ENCODE results near the gene MPLKIP.
"Not testable (repeated sequence)": the region's sequence is repeated elsewhere in the genome, so short reads cannot be mapped to it uniquely, and the experiment has no call there.

The MPLKIP gene

DNA sequence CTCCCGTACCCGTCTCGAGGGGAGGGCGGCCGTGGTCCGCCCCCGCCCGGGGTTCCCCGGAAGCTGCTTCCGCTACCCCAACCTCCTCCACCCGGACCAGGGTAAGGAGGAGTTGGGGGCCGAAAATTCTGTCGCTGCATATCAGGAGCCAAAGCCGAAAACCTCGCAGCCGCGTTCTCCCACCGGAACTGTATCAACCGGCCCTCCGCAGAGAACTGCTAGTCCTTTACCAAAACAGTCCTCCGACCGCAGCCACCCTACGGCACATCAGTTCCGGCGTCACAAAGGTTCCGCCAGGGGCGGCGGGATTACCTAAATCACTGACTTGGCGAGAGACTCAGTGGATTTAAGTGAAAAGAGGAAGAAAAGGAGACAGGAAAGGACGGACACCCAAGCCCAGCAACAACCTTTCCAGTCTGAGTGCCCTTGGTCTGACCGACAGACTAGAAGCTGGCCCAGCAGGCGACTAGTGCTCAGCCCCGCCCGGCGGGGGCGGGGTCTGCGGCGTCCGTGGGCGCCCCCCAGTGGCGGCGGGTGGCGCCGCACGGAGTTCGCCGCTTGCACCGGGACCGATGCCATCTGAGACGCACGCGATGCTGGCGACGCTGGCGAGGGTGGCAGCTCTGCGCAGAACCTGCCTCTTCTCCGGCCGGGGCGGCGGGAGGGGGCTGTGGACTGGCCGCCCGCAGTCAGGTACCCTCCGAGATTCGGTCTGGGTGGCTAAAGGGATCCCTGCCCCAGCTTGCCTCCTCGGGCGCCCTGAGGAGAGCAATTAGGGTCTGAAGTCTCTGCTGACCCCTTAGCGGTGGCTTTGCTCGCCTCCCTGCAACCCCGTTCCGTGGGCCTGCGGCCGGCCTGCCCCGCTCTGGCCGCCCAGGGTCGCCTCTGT, at the start of gene MPLKIP, which contains the start of gene SUGCT:
Gene MPLKIP (minus strand): TSS at position 195 of the 889 bp plus-strand sequence. CDS start 55 bp downstream, at position 140.
Gene SUGCT (plus strand): TSS at position 578 of the 889 bp plus-strand sequence.
- DNase-seq (ENCODE audit: low read depth), result peak; percentile 96

DNA sequence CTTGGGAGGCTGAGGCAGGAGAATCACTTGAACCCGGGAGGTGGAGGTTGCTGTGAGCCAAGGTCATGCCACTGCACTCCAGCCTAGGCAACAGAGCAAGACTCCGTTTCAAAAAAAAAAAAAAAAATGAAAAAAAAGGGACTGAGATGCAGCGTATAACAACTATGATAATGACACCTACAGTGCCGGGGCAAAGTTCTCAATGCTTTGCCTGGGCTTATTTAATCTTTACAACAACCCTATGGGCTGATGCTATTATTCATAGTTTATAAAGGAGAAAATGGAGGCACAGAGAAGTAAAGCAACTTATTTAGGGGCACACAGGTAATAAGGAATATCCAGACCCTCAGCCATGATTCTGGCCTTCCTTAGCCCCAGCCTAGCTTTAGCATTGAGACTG, 48.0 kb upstream of the MPLKIP start:
- DNase-seq (ENCODE audit: low read depth), result no peak

GRCh38 chr7:40177071-40177470, 42.6 kb upstream of the MPLKIP start:
- DNase-seq (ENCODE audit: low read depth), result no peak

DNA sequence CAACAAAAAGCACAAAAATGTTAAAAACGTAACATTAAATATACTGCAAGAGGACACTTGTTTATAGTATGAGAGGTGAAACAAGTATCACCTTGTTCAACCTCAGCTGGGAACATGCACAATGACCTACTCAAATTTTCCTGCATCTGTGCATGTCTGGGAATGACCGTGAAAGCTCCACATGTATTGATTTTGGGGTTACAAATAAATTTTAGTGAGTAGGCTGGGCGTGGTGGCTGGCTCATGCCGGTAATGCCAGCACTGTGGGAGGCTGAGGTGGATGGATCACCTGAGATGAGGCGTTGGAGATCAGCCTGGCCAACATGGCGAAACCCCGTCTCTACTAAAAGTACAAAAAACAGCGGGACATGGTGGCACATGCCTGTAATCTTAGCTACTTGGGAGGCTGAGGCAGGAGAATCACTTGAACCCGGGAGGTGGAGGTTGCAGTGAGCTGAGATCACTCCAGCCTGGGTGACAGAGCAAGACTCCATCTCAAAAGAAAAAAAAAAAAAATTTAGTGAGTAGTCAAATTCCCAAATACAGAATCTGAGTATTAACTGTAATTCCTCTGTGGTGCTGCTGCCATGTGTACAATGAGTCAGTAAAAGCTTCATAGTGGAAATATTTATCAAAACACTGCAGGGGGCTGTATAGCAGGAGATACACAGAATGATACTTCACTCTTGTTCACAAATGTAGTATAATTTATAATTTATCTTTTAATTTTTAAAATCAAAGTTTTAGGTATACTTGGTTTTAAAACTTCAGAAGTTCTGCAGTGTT, 41.5 kb upstream of the MPLKIP start:
- no peak for DNase-seq (ENCODE audit: low read depth)

DNA sequence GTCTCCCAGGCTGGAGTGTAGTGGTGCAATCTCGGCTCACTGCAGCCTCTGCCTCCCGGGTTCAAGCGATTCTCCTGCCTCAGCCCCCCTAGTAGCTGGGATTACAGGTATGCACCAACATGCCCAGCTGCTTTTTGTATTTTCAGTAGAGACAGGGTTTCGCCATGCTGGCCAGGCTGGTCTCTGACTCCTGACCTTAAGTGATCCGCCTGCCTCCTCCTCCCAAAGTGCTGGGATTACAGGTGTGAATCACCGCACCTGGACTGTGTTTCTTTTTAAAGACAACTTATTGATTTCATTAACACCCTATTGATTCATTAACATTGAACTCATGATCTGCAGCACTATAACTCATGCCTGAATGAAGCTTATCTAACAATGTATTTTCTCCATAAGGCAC, 40.8 kb upstream of the MPLKIP start:
- not testable (repeated sequence) for DNase-seq (ENCODE audit: low read depth)

DNA sequence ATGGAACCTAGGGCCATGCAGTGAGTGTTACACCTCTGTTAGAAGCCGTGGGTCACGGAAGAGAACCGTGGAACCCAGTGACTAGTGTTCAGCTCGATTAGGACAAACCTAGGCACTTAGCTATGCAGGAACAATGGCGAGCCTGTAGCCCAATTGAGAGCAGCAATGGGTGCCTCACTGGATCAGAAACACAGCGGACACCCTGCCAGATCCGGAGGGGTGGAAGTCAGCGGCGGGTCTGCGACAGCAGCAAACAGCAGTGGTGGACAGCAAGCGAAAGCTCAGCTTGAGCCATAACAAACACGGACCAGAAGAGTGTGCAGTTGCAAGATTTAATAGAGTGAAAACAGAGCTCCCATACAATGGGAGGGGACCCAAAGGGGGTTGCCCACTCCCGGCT, 38.7 kb upstream of the MPLKIP start:
- not testable (repeated sequence) for DNase-seq (ENCODE audit: low read depth)

- DNase-seq (ENCODE audit: low read depth), result not testable (repeated sequence)
Measured at GRCh38 chr7:40168266-40168665, 33.8 kb upstream of the MPLKIP start.

- DNase-seq (ENCODE audit: low read depth), result no peak
Measured at GRCh38 chr7:40167291-40167690, 32.9 kb upstream of the MPLKIP start.

DNA sequence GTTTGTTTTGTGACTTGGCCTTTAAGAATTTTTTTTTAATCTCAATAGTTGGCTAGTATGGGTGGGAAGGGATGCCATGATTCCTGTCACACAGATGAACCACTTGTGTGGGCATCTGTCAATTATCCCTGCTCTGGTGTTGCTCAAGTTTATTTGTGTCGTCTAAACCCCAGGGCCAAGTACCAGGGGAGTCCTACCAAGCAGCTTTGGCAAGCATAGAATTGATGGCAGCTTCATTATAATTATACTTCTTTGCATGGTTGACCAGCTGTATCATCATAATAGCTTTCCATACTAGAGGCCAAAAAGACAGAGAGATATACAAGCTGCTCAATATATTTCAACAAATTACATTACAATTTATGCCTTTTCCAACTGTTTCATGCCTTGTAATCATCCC, 30.8 kb upstream of the MPLKIP start:
- no peak for DNase-seq (ENCODE audit: low read depth)

DNA sequence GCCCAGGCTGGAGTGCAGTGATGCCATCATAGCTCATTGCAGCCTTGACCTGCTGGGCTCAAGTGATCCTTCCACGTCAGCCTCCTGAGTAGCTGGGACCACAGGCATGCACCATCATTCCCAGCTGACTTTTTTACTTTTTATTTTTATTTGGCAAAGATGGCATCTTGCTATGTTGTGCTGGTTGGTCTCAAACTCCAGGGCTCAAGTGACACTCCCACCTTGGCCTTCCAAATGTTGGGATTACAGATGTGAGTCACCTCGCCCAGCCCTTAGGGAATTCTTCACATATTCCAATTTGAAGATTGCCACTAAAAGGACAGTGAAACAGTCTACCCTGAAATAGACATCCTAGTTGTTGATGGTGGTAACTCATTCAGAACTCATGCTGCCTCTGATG, 28.1 kb upstream of the MPLKIP start:
- no peak for DNase-seq (ENCODE audit: low read depth)

- DNase-seq (ENCODE audit: low read depth), result no peak
Measured at GRCh38 chr7:40156988-40157387, 22.6 kb upstream of the MPLKIP start.

- DNase-seq (ENCODE audit: low read depth), result no peak
Measured at GRCh38 chr7:40151504-40151903, 17.1 kb upstream of the MPLKIP start.

GRCh38 chr7:40148671-40149070, 14.2 kb upstream of the MPLKIP start:
- no peak for DNase-seq (ENCODE audit: low read depth)

DNA sequence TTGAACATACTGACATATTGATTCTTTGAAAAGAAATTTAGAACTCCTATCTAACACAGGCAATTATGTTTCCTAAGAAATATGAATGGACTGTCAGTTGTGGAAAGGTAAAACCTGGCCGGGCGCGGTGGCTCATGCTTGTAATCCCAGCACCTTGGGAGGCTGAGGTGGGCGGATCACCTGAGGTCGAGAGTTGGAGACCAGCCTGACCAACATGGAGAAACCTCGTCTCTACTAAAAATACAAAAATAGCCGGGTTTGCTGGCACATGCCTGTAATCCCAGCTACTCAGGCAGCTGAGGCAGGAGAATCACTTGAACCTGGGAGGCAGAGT, 13.8 kb upstream of the MPLKIP start:
- DNase-seq (ENCODE audit: low read depth), result not testable (repeated sequence)

GRCh38 chr7:40147371-40148246, 13.2 kb upstream of the MPLKIP start:
- DNase-seq (ENCODE audit: low read depth), result no peak

GRCh38 chr7:40145596-40146130, 11.2 kb upstream of the MPLKIP start:
- not testable (repeated sequence) for DNase-seq (ENCODE audit: low read depth)

DNA sequence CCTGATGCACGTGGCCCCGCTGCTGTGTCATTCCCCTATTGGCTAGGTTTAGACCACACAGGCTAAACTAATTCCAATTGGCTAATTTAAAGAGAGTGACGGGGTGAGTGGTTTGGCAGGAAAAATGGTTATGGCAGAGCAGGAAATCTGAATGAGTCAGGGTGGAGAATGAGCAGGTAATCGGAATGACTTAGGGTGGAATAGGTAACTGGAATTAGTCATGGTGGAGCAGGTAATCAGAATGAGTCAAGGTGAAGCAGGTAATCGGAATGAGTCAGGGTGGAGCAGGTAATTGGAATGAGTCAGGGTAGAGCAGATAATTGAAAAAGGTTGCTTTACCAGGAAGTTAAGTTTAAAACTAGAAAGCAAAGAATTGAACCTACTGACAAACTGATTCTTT, 7.5 kb upstream of the MPLKIP start:
- not testable (repeated sequence) for DNase-seq (ENCODE audit: low read depth)

DNA sequence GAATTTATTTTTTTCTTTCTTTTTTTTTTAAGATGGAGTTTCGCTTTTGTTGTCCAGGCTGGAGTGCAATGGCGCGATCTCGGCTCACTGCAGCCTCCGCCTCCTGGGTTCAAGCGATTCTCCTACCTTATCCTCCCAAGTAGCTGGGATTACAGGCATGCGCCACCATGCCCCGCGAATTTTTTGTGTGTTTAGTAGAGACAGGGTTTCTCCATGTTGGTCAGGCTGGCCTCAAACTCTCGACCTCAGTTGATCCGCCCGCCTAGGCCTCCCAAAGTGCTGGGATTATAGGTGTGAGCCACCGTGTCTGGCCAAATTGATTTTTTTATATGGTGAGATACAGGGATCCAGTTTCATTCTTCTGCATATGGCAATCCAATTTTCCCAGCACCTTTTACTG, 5.5 kb upstream of the MPLKIP start:
- DNase-seq (ENCODE audit: low read depth), result not testable (repeated sequence)

- no peak for DNase-seq (ENCODE audit: low read depth)
Measured at GRCh38 chr7:40138973-40139372, 4.6 kb upstream of the MPLKIP start.

GRCh38 chr7:40137563-40137962, 3.1 kb upstream of the MPLKIP start:
- DNase-seq (ENCODE audit: low read depth), result no peak

GRCh38 chr7:40135317-40135610, 842 bp upstream of the MPLKIP start:
- peak; percentile 20 for DNase-seq (ENCODE audit: low read depth)

Data from HS-5 (cell line).